ENCODE data around the gene P2RY14. TPM values are rescaled to one million over a fixed set of nuclear protein-coding genes. Genes with fewer than 3 reads are reported as not detected.
"Not testable (repeated sequence)": the region's sequence is repeated elsewhere in the genome, so short reads cannot be mapped to it uniquely, and the experiment has no call there.

The P2RY14 gene
- total RNA-seq, 4 donors from 2014 or later, result 3.0 to 14.2 (median 12.4) TPM

GRCh38 chr3:151232991-151233390 is 45.4 kb downstream of the P2RY14 start:
- intact Hi-C loops (cut with DNase I), result no loop called here
- no peak overlapping the region for H3K4me3 ChIP-seq
- H3K36me3 ChIP-seq, result no peaks in the 10 kb centered on the region
- H3K27me3 ChIP-seq, result no peaks in the 10 kb centered on the region
- DNase-seq (ENCODE audit: extremely low spot score), result no peak
- no peaks in the 10 kb centered on the region for H3K9me3 ChIP-seq
- H3K4me1 ChIP-seq, result peaks cover 9 to 58% (median 41%) of the 10 kb centered on the region in 4 donors
- TF ChIP-seq CTCF (IDR thresholded peaks at IDR 0.05) (no peak), POLR2AphosphoS5 (IDR thresholded peaks at IDR 0.05) (no peak), POLR2A (IDR thresholded peaks at IDR 0.05; ENCODE audit: low read depth) (no peak), EP300 (IDR thresholded peaks at IDR 0.05) (no peak)
- peak overlapping the region in 2 of 4 donors; percentile 4 to 30 for H3K27ac ChIP-seq (replicated peaks in 1 of 4)
- 93% methylated on average over 4 of the region's 4 CpGs for WGBS

- H3K27me3 ChIP-seq; H3K36me3 ChIP-seq; H3K9me3 ChIP-seq; H3K4me3 ChIP-seq; H3K27ac ChIP-seq (replicated peaks in 1 of 4); DNase-seq (ENCODE audit: extremely low spot score); intact Hi-C loops (cut with DNase I): not testable (repeated sequence)
- H3K4me1 ChIP-seq, result peaks cover 10 to 64% (median 46%) of the 10 kb centered on the region in 4 donors
Observed at GRCh38 chr3:151232403-151232802, 45.9 kb downstream of the P2RY14 start.

- Histone ChIP-seq H3K9me3 (no peaks in the 10 kb centered on the region), H3K4me3 (no peak overlapping the region), H3K27me3 (no peaks in the 10 kb centered on the region), H3K27ac (replicated peaks in 1 of 4) (peak overlapping the region in 3 of 4 donors; percentile 5 to 24 (median 10)), H3K36me3 (no peaks in the 10 kb centered on the region), H3K4me1 (peaks cover 13 to 70% (median 58%) of the 10 kb centered on the region in 4 donors)
- TF ChIP-seq POLR2A (IDR thresholded peaks at IDR 0.05; ENCODE audit: low read depth), result no peak
- no peak for TF ChIP-seq EP300 (IDR thresholded peaks at IDR 0.05)
- TF ChIP-seq CTCF (IDR thresholded peaks at IDR 0.05), result no peak
- TF ChIP-seq POLR2AphosphoS5 (IDR thresholded peaks at IDR 0.05), result no peak
- DNase-seq (ENCODE audit: extremely low spot score), result no peak
- WGBS, result 50% methylated on average over 4 of the region's 4 CpGs
- intact Hi-C loops (cut with DNase I), result no loop called here
Observed at GRCh38 chr3:151230646-151231045, 47.7 kb downstream of the P2RY14 start.

- 56% methylated on average over 1 of the region's 1 CpG for WGBS
- H3K4me1 ChIP-seq, result peaks cover 13 to 50% (median 41%) of the 10 kb centered on the region in 4 donors
- no peaks in the 10 kb centered on the region for H3K36me3 ChIP-seq
- no peak overlapping the region for H3K4me3 ChIP-seq
- TF ChIP-seq POLR2AphosphoS5 (IDR thresholded peaks at IDR 0.05) (no peak), CTCF (IDR thresholded peaks at IDR 0.05) (no peak), EP300 (IDR thresholded peaks at IDR 0.05) (no peak), POLR2A (IDR thresholded peaks at IDR 0.05; ENCODE audit: low read depth) (no peak)
- intact Hi-C loops (cut with DNase I), result loop anchor here (5.0 kb wide), 1 partner anchor 61 kb away; no protein-coding TSS in a partner anchor
- no peaks in the 10 kb centered on the region for H3K9me3 ChIP-seq
- no peaks in the 10 kb centered on the region for H3K27me3 ChIP-seq
- peak overlapping the region in 3 of 4 donors; percentile 44 to 66 (median 45) for H3K27ac ChIP-seq (replicated peaks in 1 of 4)
- no peak for DNase-seq (ENCODE audit: extremely low spot score)
Observed at GRCh38 chr3:151228666-151229040, 49.7 kb downstream of the P2RY14 start.

- WGBS, result 44% methylated on average over 9 of the region's 9 CpGs
- H3K27ac ChIP-seq (replicated peaks in 1 of 4), result peak overlapping the region in 3 of 4 donors; percentile 44 to 66 (median 45)
- H3K4me1 ChIP-seq, result peaks cover 13 to 43% (median 38%) of the 10 kb centered on the region in 4 donors
Observed at GRCh38 chr3:151227807-151228665, 50.3 kb downstream of the P2RY14 start.

More at GRCh38 chr3:151227807-151228665, 50.3 kb downstream of the P2RY14 start:
- TF ChIP-seq EP300 (IDR thresholded peaks at IDR 0.05) (no peak), CTCF (IDR thresholded peaks at IDR 0.05) (peak; percentile 87 to 93 (median 91))
- Histone ChIP-seq H3K9me3 (no peaks in the 10 kb centered on the region), H3K4me3 (no peak overlapping the region), H3K36me3 (no peaks in the 10 kb centered on the region), H3K27me3 (no peaks in the 10 kb centered on the region)
- intact Hi-C loops (cut with DNase I), result loop anchor here (1.0 to 5.0 kb wide), 2 partner anchors 55 to 61 kb away; no protein-coding TSS in a partner anchor
- peak; percentile 95 for DNase-seq (ENCODE audit: extremely low spot score)

All from esophagus muscularis mucosa (tissue), 4 donors.